ENCODE data around the gene DGKE. TPM values are rescaled to one million over a fixed set of nuclear protein-coding genes. Genes with fewer than 3 reads are reported as not detected.

Gene DGKE
- total and polyA plus RNA-seq, 2 of the 8 experiments (the other 6 are each of a cell fraction or from before 2014, with no cell fraction given) = 1.7 to 7.4 TPM

DNA sequence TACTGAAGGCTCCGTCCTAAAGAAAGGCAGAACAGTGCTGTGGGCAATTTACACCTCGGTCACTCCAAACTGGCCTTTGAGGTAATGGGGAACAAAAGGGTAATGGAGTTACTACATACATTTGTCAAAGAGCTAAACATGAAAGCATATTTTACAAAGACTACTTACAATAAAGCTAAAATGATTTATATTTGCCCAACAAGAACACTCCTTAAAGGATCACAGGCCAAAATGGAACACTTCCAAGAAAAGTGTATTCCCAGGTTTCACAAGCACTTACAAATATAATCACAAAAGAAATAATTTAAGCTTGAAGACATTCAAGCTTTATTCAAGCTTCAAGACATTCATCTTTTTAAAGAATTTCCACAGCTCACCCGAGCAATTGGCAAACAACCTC is 29.5 kb upstream of the DGKE start:
- Histone ChIP-seq H2BK5ac (ENCODE audit: low read depth, low read length) (no peak overlapping the region), H3K9me3 (ENCODE audit: insufficient read depth in 2 of 2, low read depth in 1 of 2, low read length in 1 of 2) (no peaks in the 10 kb centered on the region), H2AK5ac (ENCODE audit: low read depth, low read length) (no peak overlapping the region), H4K91ac (replicated peaks; ENCODE audit: insufficient read length, low read length) (no peak overlapping the region), H2BK12ac (ENCODE audit: low read depth, low read length) (no peak overlapping the region), H3K4me2 (ENCODE audit: insufficient read depth in 1 of 2, low read depth in 2 of 2, low read length in 2 of 2) (no peak overlapping the region), H4K20me1 (replicated peaks in 1 of 2; ENCODE audit: control insufficient read depth in 1 of 2, insufficient read depth in 2 of 2, low read length in 2 of 2) (peaks cover 0 to 2% of the 10 kb centered on the region in 2 experiments), H4K5ac (ENCODE audit: insufficient read length, low read depth, low read length) (no peak overlapping the region), H2BK20ac (ENCODE audit: low read length) (no peak overlapping the region), H3K23me2 (ENCODE audit: low read depth, low read length) (peaks cover 2% of the 10 kb centered on the region; the same call in 1 of the 2 replicates), H3K4me3 (ENCODE audit: extremely low read depth in 1 of 4, insufficient read depth in 2 of 4, low read depth in 3 of 4, low read length in 4 of 4) (no peak overlapping the region), H3K36me3 (ENCODE audit: control insufficient read depth in 2 of 4, insufficient read depth in 4 of 4, low read length in 3 of 4) (no peaks in the 10 kb centered on the region), H2BK120ac (replicated peaks; ENCODE audit: low read depth, low read length) (no peak overlapping the region), H3K18ac (ENCODE audit: extremely low read depth, low read length) (no peak overlapping the region), H3K79me1 (ENCODE audit: low read depth, low read length) (no peaks in the 10 kb centered on the region), H2AFZ (ENCODE audit: low read length) (no peak overlapping the region), H3K79me2 (ENCODE audit: control insufficient read depth in 1 of 2, insufficient read depth in 2 of 2, low read length in 2 of 2) (no peaks in the 10 kb centered on the region), H3K4ac (replicated peaks; ENCODE audit: insufficient read length, low read depth, low read length) (no peak overlapping the region), H3K9ac (replicated peaks in 1 of 4; ENCODE audit: extremely low read depth in 1 of 4, low read depth in 3 of 4, low read length in 3 of 4) (no peak overlapping the region), H3K56ac (replicated peaks; ENCODE audit: insufficient read length, low read depth, low read length) (no peak overlapping the region), H3K23ac (ENCODE audit: insufficient read length) (no peak overlapping the region), H2BK15ac (ENCODE audit: low read length) (no peak overlapping the region), H4K8ac (ENCODE audit: extremely low read depth, insufficient read depth, low read length) (no peak overlapping the region), H3K4me1 (replicated peaks in 1 of 4; ENCODE audit: control insufficient read depth in 3 of 4, insufficient read depth in 4 of 4, low read length in 3 of 4) (no peaks in the 10 kb centered on the region; a peak in 1 of 7 replicates), H3K27ac (ENCODE audit: low read depth, low read length) (no peak overlapping the region), H3K27me3 (replicated peaks in 1 of 4; ENCODE audit: control insufficient read depth in 3 of 4, extremely low read depth in 1 of 4, insufficient read depth in 3 of 4, low read length in 3 of 4) (no peaks in the 10 kb centered on the region), H3K14ac (ENCODE audit: insufficient read length) (no peak overlapping the region)
- POLR2A ChIA-PET (ENCODE audit: partially characterized antibody) = no interaction called here
- DNase-seq (ENCODE audit: low read depth in 1 of 2, low spot score in 2 of 2) (no peak), FAIRE-seq (no peak)
- 87% methylated on average over 3 of the region's 3 CpGs; no CpG with 5 or more reads in 1 of the 2 experiments for WGBS, 2 experiments (ENCODE audit: extremely low coverage in 1 of 2, insufficient coverage in 1 of 2, insufficient read length in 1 of 2, insufficient replicate concordance in 2 of 2, low coverage in 1 of 2, low lambda C conversion rate in 2 of 2, missing lambda C conversion rate in 1 of 2)
- CTCF ChIA-PET (ENCODE audit: partially characterized antibody) = interaction anchor here (0.7 to 0.8 kb wide), 2 partner anchors 16 to 86 kb away, joined by 3 read pairs; no protein-coding TSS in a partner anchor
- TF ChIP-seq SUZ12 (IDR thresholded peaks at IDR 0.05; ENCODE audit: low read length) = no peak
- no peak for TF ChIP-seq CBX8 (IDR thresholded peaks at IDR 0.05; ENCODE audit: borderline replicate concordance, low read depth, low read length)
- TF ChIP-seq RNF2 (IDR thresholded peaks at IDR 0.05; ENCODE audit: borderline replicate concordance, low read depth, low read length, missing control alignments, poor library complexity, severe bottlenecking) = no peak
- no peak for TF ChIP-seq RFX5 (IDR thresholded peaks at IDR 0.05; ENCODE audit: borderline replicate concordance, low read depth, low read length)
- TF ChIP-seq ASH2L (IDR thresholded peaks at IDR 0.05; ENCODE audit: low read length) = no peak
- TF ChIP-seq EZH2 (IDR thresholded peaks at IDR 0.05; ENCODE audit: low read depth, low read length, severe bottlenecking) = no peak
- no peak for TF ChIP-seq SIRT6 (IDR thresholded peaks at IDR 0.05; ENCODE audit: low read length)
- TF ChIP-seq CHD1 (IDR thresholded peaks at IDR 0.05; ENCODE audit: low read depth, low read length) = no peak
- TF ChIP-seq KDM5A (IDR thresholded peaks at IDR 0.05; ENCODE audit: low read length) = no peak
- no peak for TF ChIP-seq PHF8 (conservative IDR thresholded peaks at IDR 0.05; ENCODE audit: low read depth, low read length)
- TF ChIP-seq FOSL1 (IDR thresholded peaks at IDR 0.05; ENCODE audit: insufficient read depth, low read depth, low read length) = no peak
- TF ChIP-seq JUN (IDR thresholded peaks at IDR 0.05; ENCODE audit: low read depth, low read length) = no peak
- TF ChIP-seq NANOG (IDR thresholded peaks at IDR 0.05; ENCODE audit: insufficient read depth, low read depth, low read length, poor library complexity, severe bottlenecking) = no peak
- no peak for TF ChIP-seq SP4 (IDR thresholded peaks at IDR 0.05; ENCODE audit: low read length)
- TF ChIP-seq BCL11A (IDR thresholded peaks at IDR 0.05; ENCODE audit: low read depth in 2 of 2, low read length in 2 of 2) = no peak
